DMS153 treated with DMSO at 0.1 percent for 48 hours (cell line): Measurements from ENCODE around the gene COPS7A.
"Not testable (repeated sequence)": the region's sequence is repeated elsewhere in the genome, so short reads cannot be mapped to it uniquely, and the experiment has no call there.

Experiments used
- DNase-seq: peaks from one replicate; lab custom pipeline; 2025; ENCODE audit not compliant: unreplicated experiment; lab: John Stamatoyannopoulos, UW

Gene COPS7A

GRCh38 chr12:6701078-6701768 is 22.6 kb upstream of the COPS7A start:
- DNase-seq, result no peak

- DNase-seq, result no peak
Observed at GRCh38 chr12:6703631-6704030, 20.2 kb upstream of the COPS7A start.

- not testable (repeated sequence) for DNase-seq
Observed at GRCh38 chr12:6708351-6708750, 15.5 kb upstream of the COPS7A start.

GRCh38 chr12:6708960-6709394 is 14.9 kb upstream of the COPS7A start:
- DNase-seq, result no peak

- not testable (repeated sequence) for DNase-seq
Observed at GRCh38 chr12:6716031-6716873, 7.6 kb upstream of the COPS7A start.

- DNase-seq, result no peak
Observed at GRCh38 chr12:6716874-6717437, 6.9 kb upstream of the COPS7A start.

GRCh38 chr12:6722863-6723262 is 983 bp upstream of the COPS7A start:
- no peak for DNase-seq

- no peak for DNase-seq
Observed at GRCh38 chr12:6724409-6724797, 557 bp downstream of the COPS7A start.

- DNase-seq, result no peak
Observed at GRCh38 chr12:6725350-6725749, 1.5 kb downstream of the COPS7A start.

- DNase-seq, result no peak
Observed at GRCh38 chr12:6729186-6729585, 5.3 kb downstream of the COPS7A start.

- DNase-seq, result no peak
Observed at GRCh38 chr12:6730169-6730568, 6.3 kb downstream of the COPS7A start.

GRCh38 chr12:6734506-6735387 is 10.9 kb downstream of the COPS7A start:
- DNase-seq, result no peak

GRCh38 chr12:6735448-6736191 is 11.8 kb downstream of the COPS7A start:
- peak; percentile 81 for DNase-seq

GRCh38 chr12:6736754-6737153 is 12.9 kb downstream of the COPS7A start:
- DNase-seq, result no peak

- DNase-seq, result not testable (repeated sequence)
Observed at GRCh38 chr12:6742080-6742479, 18.2 kb downstream of the COPS7A start.

- no peak for DNase-seq
Observed at GRCh38 chr12:6742834-6743233, 19.0 kb downstream of the COPS7A start.

- DNase-seq, result not testable (repeated sequence)
Observed at GRCh38 chr12:6743300-6743699, 19.5 kb downstream of the COPS7A start.

GRCh38 chr12:6745741-6746525 is 22.1 kb downstream of the COPS7A start:
- DNase-seq, result no peak

- no peak for DNase-seq
Observed at GRCh38 chr12:6747216-6747615, 23.4 kb downstream of the COPS7A start.

- no peak for DNase-seq
Observed at GRCh38 chr12:6748761-6749160, 24.9 kb downstream of the COPS7A start.
